ENCODE data around the gene NDUFA11. TPM values are rescaled to one million over a fixed set of nuclear protein-coding genes. Genes with fewer than 3 reads are reported as not detected.

The NDUFA11 gene
- total and polyA plus RNA-seq, 9 of the 15 experiments (the other 6 are each of a cell fraction or from before 2014, with no cell fraction given) = 63.3 to 486 (median 274) TPM

GRCh38 chr19:5935473-5936291 lies 32.1 kb upstream of the NDUFA11 start:
- peaks cover 5% of the 10 kb centered on the region; the same call in 1 of the 3 replicates for H3K79me2 ChIP-seq (ENCODE audit: control insufficient read depth, insufficient read depth, low read length)
- H4K20me1 ChIP-seq (replicated peaks; ENCODE audit: control insufficient read depth, insufficient read depth, low read length) = peaks cover 5% of the 10 kb centered on the region; the same call in 1 of the 2 replicates
- H3K4me3 ChIP-seq = no peak overlapping the region
- H3K27me3 ChIP-seq (ENCODE audit: control insufficient read depth in 2 of 2, insufficient read depth in 2 of 2, low read length in 2 of 2) = no peaks in the 10 kb centered on the region
- DNase-seq (ENCODE audit: extremely low read depth in 1 of 4, low spot score in 3 of 4) (no peak), FAIRE-seq (no peak), ATAC-seq (no peak)
- peaks cover 88% of the 10 kb centered on the region; the same call in 2 of the 3 replicates for H3K36me3 ChIP-seq (ENCODE audit: control insufficient read depth, insufficient read depth, low read length)
- H3K9ac ChIP-seq (ENCODE audit: insufficient read depth in 1 of 2, low read depth in 2 of 2, low read length in 2 of 2) = 0 out of 4 replicates have a peak overlapping the region, but pooled peaks of 1 of the 2 experiments have one; percentile 23
- in situ Hi-C loops (cut with MboI) = no loop called here
- TF ChIP-seq HDAC2 (IDR thresholded peaks at IDR 0.05) (no peak), ZNF644 (tag; IDR thresholded peaks at IDR 0.05; ENCODE audit: low read depth) (no peak), HDAC6 (IDR thresholded peaks at IDR 0.05; ENCODE audit: low read depth, low read length) (no peak), POLR2G (IDR thresholded peaks at IDR 0.05; ENCODE audit: low read depth, low read length) (0 out of 2 replicates have a peak, but pooled peaks have one; percentile 28), TSHZ1 (CRISPR knock-in tag; IDR thresholded peaks at IDR 0.05) (no peak)
- WGBS (ENCODE audit: insufficient coverage, low coverage, missing lambda C conversion rate) = 94% methylated on average over 24 of the region's 25 CpGs
- H2AFZ ChIP-seq (ENCODE audit: low read depth, low read length) = no peak overlapping the region
- H3K4me1 ChIP-seq (replicated peaks in 1 of 2; ENCODE audit: control insufficient read depth in 2 of 2, insufficient read depth in 2 of 2, low read length in 2 of 2) = peaks cover 0 to 10% of the 10 kb centered on the region in 2 experiments; a peak in 1 of 5 replicates
- intact Hi-C loops (cut with micrococcal nuclease) = no loop called here
- ChIA-PET CTCF (ENCODE audit: low intra/inter-chr PET ratio) (no interaction called here), POLR2A (no interaction called here)
- H3K27ac ChIP-seq (ENCODE audit: extremely low read depth, low read depth, low read length) = no peak overlapping the region
- H3K4me2 ChIP-seq (ENCODE audit: insufficient read depth, low read length) = no peak overlapping the region
- BruUV-seq (replicated peaks) = no TSS peak
- H3K9me1 ChIP-seq (ENCODE audit: control insufficient read depth, insufficient read depth, low read length) = peaks cover 2% of the 10 kb centered on the region
- no peaks in the 10 kb centered on the region for H3K9me3 ChIP-seq (replicated peaks; ENCODE audit: control insufficient read depth, insufficient read depth, low read depth, low read length)

All from K562 (cell line).